ENCODE measurements around the gene TIGD7. TPM values are rescaled to one million over a fixed set of nuclear protein-coding genes. Genes with fewer than 3 reads are reported as not detected.

TIGD7 gene, protein sequence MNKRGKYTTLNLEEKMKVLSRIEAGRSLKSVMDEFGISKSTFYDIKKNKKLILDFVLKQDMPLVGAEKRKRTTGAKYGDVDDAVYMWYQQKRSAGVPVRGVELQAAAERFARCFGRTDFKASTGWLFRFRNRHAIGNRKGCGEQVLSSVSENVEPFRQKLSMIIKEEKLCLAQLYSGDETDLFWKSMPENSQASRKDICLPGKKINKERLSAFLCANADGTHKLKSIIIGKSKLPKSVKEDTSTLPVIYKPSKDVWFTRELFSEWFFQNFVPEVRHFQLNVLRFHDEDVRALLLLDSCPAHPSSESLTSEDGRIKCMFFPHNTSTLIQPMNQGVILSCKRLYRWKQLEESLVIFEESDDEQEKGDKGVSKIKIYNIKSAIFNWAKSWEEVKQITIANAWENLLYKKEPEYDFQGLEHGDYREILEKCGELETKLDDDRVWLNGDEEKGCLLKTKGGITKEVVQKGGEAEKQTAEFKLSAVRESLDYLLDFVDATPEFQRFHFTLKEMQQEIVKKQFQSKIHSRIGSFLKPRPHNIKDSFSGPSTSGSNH
- 1 to 10 TPM in 4 of 6 experiments, under 1 TPM in 2; 0.56 to 1.9 (median 1.7) TPM for total RNA-seq
- long read RNA-seq, partial matches to known transcripts: 0 of 1 reads
- long read RNA-seq, other reads (novel, unspliced or antisense): 0 of 1 reads

DNA sequence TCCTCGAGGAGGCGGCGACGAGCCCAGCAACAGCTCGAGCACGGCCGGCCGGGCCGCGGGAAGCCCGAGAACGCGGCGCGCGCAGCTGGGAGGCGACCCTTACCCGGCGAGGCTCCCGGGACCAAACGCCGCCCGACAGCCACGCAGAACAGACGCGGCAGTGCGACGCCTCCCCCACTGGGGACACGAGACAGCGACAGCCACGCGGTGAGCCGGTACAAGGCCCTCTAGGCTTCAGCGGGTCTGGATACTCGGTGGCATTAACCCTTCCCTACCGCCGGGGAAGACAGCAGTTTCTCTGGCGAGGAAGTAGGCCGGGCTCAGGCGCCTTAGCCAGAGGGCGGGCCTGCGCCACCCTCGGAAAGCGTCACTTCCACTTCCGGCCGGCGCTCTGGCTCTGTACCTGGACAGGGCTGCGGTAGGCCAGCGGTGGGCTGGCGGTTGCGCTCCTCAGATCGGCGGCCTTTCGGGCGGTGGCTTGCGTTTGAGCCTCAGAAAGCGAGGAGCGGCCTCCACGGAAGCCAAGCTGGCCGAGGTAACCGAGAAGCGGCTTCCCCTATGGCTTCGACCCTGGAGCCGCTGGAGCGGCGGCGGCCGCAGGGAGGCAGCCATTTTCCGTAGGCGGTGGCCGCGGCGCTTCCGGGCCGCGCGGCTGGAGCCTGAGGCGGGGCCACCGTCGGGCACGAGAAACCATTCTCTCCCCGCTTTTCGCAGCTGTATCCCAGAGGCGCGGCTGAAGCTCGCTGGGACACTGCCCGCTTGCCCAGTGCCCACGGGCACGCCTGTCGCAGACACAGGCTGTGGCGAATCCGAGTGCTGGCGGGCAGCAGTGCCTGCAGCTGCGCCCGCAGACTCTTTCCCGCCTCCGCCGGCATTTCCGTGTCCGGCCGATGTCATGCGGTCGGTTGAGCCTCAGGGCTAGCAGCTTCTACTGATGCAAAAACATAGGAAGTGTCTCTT lies at the start of gene TIGD7, which contains the start of gene ZNF75A:
TSS of gene TIGD7 (minus strand) at position 322 of the 960 bp plus-strand sequence. CDS start 4,816 bp downstream, outside the sequence.
TSS of gene ZNF75A (plus strand) at position 389 of the 960 bp plus-strand sequence. CDS start 2,932 bp downstream, outside the sequence.
- intact Hi-C loops (cut with DNase I): loop anchor here in 1 of 2 donors (10.0 kb wide), 1 partner anchor 79 kb away; no protein-coding TSS in a partner anchor
- H3K36me3 ChIP-seq: peaks cover 0 to 15% (median 6%) of the 10 kb centered on the region in 4 donors
- WGBS (ENCODE audit: insufficient coverage, low coverage, low lambda C conversion rate, missing lambda C conversion rate): 6% methylated on average over 7 of the region's 103 CpGs
- peaks cover 0 to 30% (median 14%) of the 10 kb centered on the region in 4 donors for H3K9me3 ChIP-seq
- no peaks in the 10 kb centered on the region for H3K27me3 ChIP-seq
- peak; percentile 99 to 100 (median 99) for ATAC-seq
- H3K27ac ChIP-seq: peak within 1 kb of the TSS; percentile 76 to 91 (median 78)
- TF ChIP-seq, protein P1, sequence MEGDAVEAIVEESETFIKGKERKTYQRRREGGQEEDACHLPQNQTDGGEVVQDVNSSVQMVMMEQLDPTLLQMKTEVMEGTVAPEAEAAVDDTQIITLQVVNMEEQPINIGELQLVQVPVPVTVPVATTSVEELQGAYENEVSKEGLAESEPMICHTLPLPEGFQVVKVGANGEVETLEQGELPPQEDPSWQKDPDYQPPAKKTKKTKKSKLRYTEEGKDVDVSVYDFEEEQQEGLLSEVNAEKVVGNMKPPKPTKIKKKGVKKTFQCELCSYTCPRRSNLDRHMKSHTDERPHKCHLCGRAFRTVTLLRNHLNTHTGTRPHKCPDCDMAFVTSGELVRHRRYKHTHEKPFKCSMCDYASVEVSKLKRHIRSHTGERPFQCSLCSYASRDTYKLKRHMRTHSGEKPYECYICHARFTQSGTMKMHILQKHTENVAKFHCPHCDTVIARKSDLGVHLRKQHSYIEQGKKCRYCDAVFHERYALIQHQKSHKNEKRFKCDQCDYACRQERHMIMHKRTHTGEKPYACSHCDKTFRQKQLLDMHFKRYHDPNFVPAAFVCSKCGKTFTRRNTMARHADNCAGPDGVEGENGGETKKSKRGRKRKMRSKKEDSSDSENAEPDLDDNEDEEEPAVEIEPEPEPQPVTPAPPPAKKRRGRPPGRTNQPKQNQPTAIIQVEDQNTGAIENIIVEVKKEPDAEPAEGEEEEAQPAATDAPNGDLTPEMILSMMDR (IDR thresholded peaks at IDR 0.05): peak in 3 of 4 donors; percentile 12 to 28 (median 16)
- peak; percentile 86 for TF ChIP-seq POLR2A (IDR thresholded peaks at IDR 0.05)
- H3K4me3 ChIP-seq: peak within 1 kb of the TSS; percentile 45 to 99 (median 93)
- DNase-seq: peak; percentile 89 to 95 (median 91)
- peaks cover 0 to 16% (median 2%) of the 10 kb centered on the region in 4 donors for H3K4me1 ChIP-seq

DNA sequence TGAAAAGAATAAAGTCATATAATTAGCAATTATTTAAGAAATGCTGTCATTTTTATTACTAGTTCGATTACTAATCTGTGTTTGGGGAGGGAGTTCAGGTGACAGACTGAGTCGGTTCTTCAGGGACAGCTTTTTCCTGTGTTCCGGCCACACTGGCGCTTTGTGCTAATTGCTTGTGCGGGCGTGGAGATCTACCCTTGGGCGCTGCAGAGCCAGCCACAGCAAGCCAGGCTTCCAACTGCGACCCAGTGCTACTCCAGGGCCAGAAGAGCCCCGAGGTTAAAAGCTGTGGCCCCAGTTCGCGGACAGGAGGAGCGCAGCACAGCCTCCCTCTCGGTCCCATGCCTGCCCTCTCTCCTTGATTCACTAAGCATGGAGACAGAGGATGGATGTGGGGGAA lies 43.9 kb upstream of the TIGD7 start:
- Histone ChIP-seq H3K36me3 (no peaks in the 10 kb centered on the region), H3K4me1 (no peaks in the 10 kb centered on the region), H3K27ac (no peak overlapping the region), H3K4me3 (no peak overlapping the region), H3K9me3 (no peaks in the 10 kb centered on the region), H3K27me3 (no peaks in the 10 kb centered on the region)
- intact Hi-C loops (cut with DNase I): no loop called here
- no peak for DNase-seq
- ATAC-seq: no peak
- 57% methylated on average over 9 of the region's 13 CpGs for WGBS (ENCODE audit: insufficient coverage, low coverage, low lambda C conversion rate, missing lambda C conversion rate)
- TF ChIP-seq, protein P1 (IDR thresholded peaks at IDR 0.05): no peak
- TF ChIP-seq POLR2A (IDR thresholded peaks at IDR 0.05): no peak

GRCh38 chr16:3348547-3349167 lies 43.4 kb upstream of the TIGD7 start:
- ATAC-seq: no peak
- no peak overlapping the region for H3K4me3 ChIP-seq
- TF ChIP-seq, protein P1 (IDR thresholded peaks at IDR 0.05): no peak
- TF ChIP-seq POLR2A (IDR thresholded peaks at IDR 0.05): no peak
- WGBS (ENCODE audit: insufficient coverage, low coverage, low lambda C conversion rate, missing lambda C conversion rate): 53% methylated on average over 4 of the region's 4 CpGs
- DNase-seq: no peak
- H3K4me1 ChIP-seq: no peaks in the 10 kb centered on the region
- no peaks in the 10 kb centered on the region for H3K27me3 ChIP-seq
- no peak overlapping the region for H3K27ac ChIP-seq
- intact Hi-C loops (cut with DNase I): no loop called here
- no peaks in the 10 kb centered on the region for H3K36me3 ChIP-seq
- no peaks in the 10 kb centered on the region for H3K9me3 ChIP-seq

DNA sequence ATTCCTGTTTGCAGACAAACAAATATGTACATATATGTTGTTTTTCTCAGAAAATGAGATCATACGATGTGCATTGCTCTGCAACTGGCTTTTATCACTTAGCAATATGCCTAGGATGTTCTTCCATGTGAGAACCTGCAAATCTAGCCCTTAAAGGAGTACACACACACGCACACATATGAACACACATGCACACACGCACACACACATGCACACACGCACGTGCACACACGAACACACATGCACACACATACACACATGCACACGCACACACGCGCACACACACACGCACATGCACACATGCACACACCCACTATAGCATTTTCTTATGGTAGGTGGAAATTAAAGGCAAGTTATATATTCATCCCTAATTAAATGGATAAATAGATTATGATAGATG lies 42.4 kb upstream of the TIGD7 start:
- 56% methylated on average over 6 of the region's 10 CpGs for WGBS (ENCODE audit: insufficient coverage, low coverage, low lambda C conversion rate, missing lambda C conversion rate)
- H3K4me1 ChIP-seq: no peaks in the 10 kb centered on the region
- no peaks in the 10 kb centered on the region for H3K36me3 ChIP-seq
- intact Hi-C loops (cut with DNase I): no loop called here
- no peak for ATAC-seq
- DNase-seq: no peak
- H3K4me3 ChIP-seq: no peak overlapping the region
- H3K27me3 ChIP-seq: no peaks in the 10 kb centered on the region
- no peak for TF ChIP-seq POLR2A (IDR thresholded peaks at IDR 0.05)
- TF ChIP-seq, protein P1 (IDR thresholded peaks at IDR 0.05): no peak
- no peak overlapping the region for H3K27ac ChIP-seq
- no peaks in the 10 kb centered on the region for H3K9me3 ChIP-seq

Data from right lobe of liver (tissue), 6 donors.